ENCODE results near the gene SERGEF. TPM values are rescaled to one million over a fixed set of nuclear protein-coding genes. Genes with fewer than 3 reads are reported as not detected.

SERGEF gene
- total RNA-seq, 4 donors from 2014 or later = 32.0 to 50.2 (median 37.6) TPM

GRCh38 chr11:18012122-18012905 is 533 bp downstream of the SERGEF start:
- TF ChIP-seq POLR2AphosphoS5 (IDR thresholded peaks at IDR 0.05) = no peak
- no peak for TF ChIP-seq POLR2A (IDR thresholded peaks at IDR 0.05; ENCODE audit: low read depth)
- no peak for TF ChIP-seq EP300 (IDR thresholded peaks at IDR 0.05)
- TF ChIP-seq CTCF (IDR thresholded peaks at IDR 0.05) = no peak
- Histone ChIP-seq H3K27ac (replicated peaks in 1 of 4) (peak overlapping the region; percentile 77 to 92 (median 86)), H3K36me3 (no peaks in the 10 kb centered on the region), H3K9me3 (no peaks in the 10 kb centered on the region), H3K4me3 (peak overlapping the region; percentile 78 to 86 (median 80)), H3K4me1 (peaks cover 8 to 18% (median 17%) of the 10 kb centered on the region in 4 donors), H3K27me3 (no peaks in the 10 kb centered on the region)
- DNase-seq (ENCODE audit: extremely low spot score) = no peak
- intact Hi-C loops (cut with DNase I) = loop anchor here (5.0 kb wide), 1 partner anchor 95 kb away; the partner anchor contains the start of gene SAAL1
- WGBS = 13% methylated on average over 13 of the region's 46 CpGs

- TF ChIP-seq POLR2A (IDR thresholded peaks at IDR 0.05; ENCODE audit: low read depth) (no peak), CTCF (IDR thresholded peaks at IDR 0.05) (no peak), EP300 (IDR thresholded peaks at IDR 0.05) (no peak), POLR2AphosphoS5 (IDR thresholded peaks at IDR 0.05) (no peak)
- WGBS = 89% methylated on average over 8 of the region's 8 CpGs
- Histone ChIP-seq H3K27me3 (no peaks in the 10 kb centered on the region), H3K4me3 (peak overlapping the region; percentile 78 to 86 (median 80)), H3K9me3 (no peaks in the 10 kb centered on the region), H3K27ac (replicated peaks in 1 of 4) (peak overlapping the region in 2 of 4 donors; percentile 91 to 92), H3K4me1 (peaks cover 8 to 18% (median 17%) of the 10 kb centered on the region in 4 donors), H3K36me3 (peaks cover 0 to 3% (median 2%) of the 10 kb centered on the region in 4 donors)
- intact Hi-C loops (cut with DNase I) = loop anchor here (5.0 kb wide), 1 partner anchor 96 kb away; the partner anchor contains the start of gene SAAL1
- no peak for DNase-seq (ENCODE audit: extremely low spot score)
These were observed 1.2 kb downstream of the SERGEF start for GRCh38 chr11:18011633-18012032.

GRCh38 chr11:18010977-18011586 is 1.8 kb downstream of the SERGEF start:
- Histone ChIP-seq H3K36me3 (peaks cover 0 to 9% (median 6%) of the 10 kb centered on the region in 4 donors), H3K4me1 (peaks cover 8 to 18% (median 17%) of the 10 kb centered on the region in 4 donors), H3K27ac (replicated peaks in 1 of 4) (peak overlapping the region in 1 of 4 donors; percentile 92), H3K9me3 (no peaks in the 10 kb centered on the region), H3K27me3 (no peaks in the 10 kb centered on the region), H3K4me3 (no peak overlapping the region)
- TF ChIP-seq CTCF (IDR thresholded peaks at IDR 0.05) (no peak), POLR2AphosphoS5 (IDR thresholded peaks at IDR 0.05) (no peak), POLR2A (IDR thresholded peaks at IDR 0.05; ENCODE audit: low read depth) (no peak), EP300 (IDR thresholded peaks at IDR 0.05) (no peak)
- DNase-seq (ENCODE audit: extremely low spot score) = no peak
- intact Hi-C loops (cut with DNase I) = loop anchor here (5.0 kb wide), 1 partner anchor 96 kb away; the partner anchor contains the start of gene SAAL1
- 85% methylated on average over 10 of the region's 10 CpGs for WGBS

GRCh38 chr11:18010121-18010670 is 2.7 kb downstream of the SERGEF start:
- H3K27me3 ChIP-seq = no peaks in the 10 kb centered on the region
- H3K27ac ChIP-seq (replicated peaks in 1 of 4) = no peak overlapping the region
- peaks cover 8 to 18% (median 17%) of the 10 kb centered on the region in 4 donors for H3K4me1 ChIP-seq
- H3K36me3 ChIP-seq = peaks cover 0 to 18% (median 13%) of the 10 kb centered on the region in 4 donors
- no peak for DNase-seq (ENCODE audit: extremely low spot score)
- no peaks in the 10 kb centered on the region for H3K9me3 ChIP-seq
- H3K4me3 ChIP-seq = no peak overlapping the region
- TF ChIP-seq EP300 (IDR thresholded peaks at IDR 0.05) (no peak), POLR2AphosphoS5 (IDR thresholded peaks at IDR 0.05) (no peak), CTCF (IDR thresholded peaks at IDR 0.05) (no peak), POLR2A (IDR thresholded peaks at IDR 0.05; ENCODE audit: low read depth) (no peak)
- intact Hi-C loops (cut with DNase I) = loop anchor here (5.0 kb wide), 1 partner anchor 97 kb away; the partner anchor contains the start of gene SAAL1

Data from esophagus muscularis mucosa (tissue), 4 donors.